ENCODE measurements around the gene AUNIP. TPM values are rescaled to one million over a fixed set of nuclear protein-coding genes. Genes with fewer than 3 reads are reported as not detected.
"Not testable (repeated sequence)": the region's sequence is repeated elsewhere in the genome, so short reads cannot be mapped to it uniquely, and the experiment has no call there.

The AUNIP gene
- total RNA-seq, 2 donors from 2014 or later = 0.31 TPM; not detected in 1

- Mint-ChIP-seq H3K4me3 (no peak overlapping the region), H3K36me3 (ENCODE audit: low read depth) (no peaks in the 10 kb centered on the region), H3K4me1 (peaks cover 5% of the 10 kb centered on the region), H3K27ac (no peak overlapping the region), H3K27me3 (peaks cover 5% of the 10 kb centered on the region)
- ATAC-seq = no peak
- no peaks in the 10 kb centered on the region for H3K9me3 ChIP-seq (ENCODE audit: control insufficient read depth, low read length, poor library complexity, severe bottlenecking)
- DNase-seq = no peak
Measured at GRCh38 chr1:25845664-25846063, 13.6 kb downstream of the AUNIP start.

DNA sequence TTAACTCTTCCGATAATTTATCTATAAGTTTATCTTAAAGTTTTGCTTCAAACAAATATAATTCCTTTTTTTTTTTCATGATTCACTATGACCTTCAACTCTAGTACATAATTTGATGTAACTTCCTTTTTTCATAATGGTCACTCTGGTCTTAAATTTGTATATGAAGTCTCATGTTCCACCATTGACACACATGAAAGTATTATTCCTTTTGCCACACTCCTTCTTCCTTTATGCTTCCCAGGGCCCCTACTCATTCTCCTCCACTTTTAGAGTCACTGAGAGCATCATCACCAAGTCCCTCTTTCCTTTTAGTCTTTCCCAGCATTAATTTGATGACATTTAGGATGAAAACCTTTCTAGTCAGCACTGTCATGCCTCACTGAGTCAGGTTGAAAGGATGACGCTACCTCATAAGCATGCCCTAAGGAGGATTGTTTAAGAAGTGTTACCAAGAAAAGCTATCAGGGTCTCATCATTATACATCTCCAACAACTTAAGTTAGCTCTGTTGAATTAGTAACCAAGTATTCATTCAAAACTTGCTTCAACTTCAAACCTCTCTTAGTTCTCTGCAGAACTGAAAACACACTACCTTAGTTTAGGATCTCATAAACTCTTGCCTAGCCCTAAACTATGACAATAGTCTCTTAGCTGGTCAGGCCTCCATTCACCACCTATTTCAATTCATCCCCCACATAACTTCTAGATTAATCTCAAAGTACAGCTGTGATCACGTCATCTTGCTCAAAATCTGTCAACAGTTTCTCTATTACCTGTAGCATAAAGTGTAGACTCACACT is 14.5 kb downstream of the AUNIP start:
- Mint-ChIP-seq H3K4me1 (peaks cover 5% of the 10 kb centered on the region), H3K27ac (no peak overlapping the region), H3K4me3 (no peak overlapping the region), H3K27me3 (peaks cover 5% of the 10 kb centered on the region), H3K36me3 (ENCODE audit: low read depth) (no peaks in the 10 kb centered on the region)
- DNase-seq = no peak
- no peak for ATAC-seq
- no peaks in the 10 kb centered on the region for H3K9me3 ChIP-seq (ENCODE audit: control insufficient read depth, low read length, poor library complexity, severe bottlenecking)

- Mint-ChIP-seq H3K4me3 (no peak overlapping the region), H3K27me3 (peaks cover 5% of the 10 kb centered on the region), H3K27ac (no peak overlapping the region), H3K36me3 (ENCODE audit: low read depth) (no peaks in the 10 kb centered on the region), H3K4me1 (peaks cover 5% of the 10 kb centered on the region)
- ATAC-seq = no peak
- no peak for DNase-seq
- no peaks in the 10 kb centered on the region for H3K9me3 ChIP-seq (ENCODE audit: control insufficient read depth, low read length, poor library complexity, severe bottlenecking)
Measured at GRCh38 chr1:25843483-25843882, 15.8 kb downstream of the AUNIP start.

GRCh38 chr1:25839808-25840207 is 19.4 kb downstream of the AUNIP start:
- DNase-seq; H3K36me3 Mint-ChIP-seq (ENCODE audit: low read depth); H3K27me3 Mint-ChIP-seq; H3K4me1 Mint-ChIP-seq; H3K27ac Mint-ChIP-seq; ATAC-seq; H3K4me3 Mint-ChIP-seq; H3K9me3 ChIP-seq (ENCODE audit: control insufficient read depth, low read length, poor library complexity, severe bottlenecking): not testable (repeated sequence)

GRCh38 chr1:25837262-25837875 is 21.9 kb downstream of the AUNIP start:
- no peak for DNase-seq
- no peaks in the 10 kb centered on the region for H3K36me3 Mint-ChIP-seq (ENCODE audit: low read depth)
- H3K27me3 Mint-ChIP-seq = no peaks in the 10 kb centered on the region
- ATAC-seq = no peak
- no peaks in the 10 kb centered on the region for H3K9me3 ChIP-seq (ENCODE audit: control insufficient read depth, low read length, poor library complexity, severe bottlenecking)
- H3K4me1 Mint-ChIP-seq = no peaks in the 10 kb centered on the region
- no peak overlapping the region for H3K4me3 Mint-ChIP-seq
- no peak overlapping the region for H3K27ac Mint-ChIP-seq

DNA sequence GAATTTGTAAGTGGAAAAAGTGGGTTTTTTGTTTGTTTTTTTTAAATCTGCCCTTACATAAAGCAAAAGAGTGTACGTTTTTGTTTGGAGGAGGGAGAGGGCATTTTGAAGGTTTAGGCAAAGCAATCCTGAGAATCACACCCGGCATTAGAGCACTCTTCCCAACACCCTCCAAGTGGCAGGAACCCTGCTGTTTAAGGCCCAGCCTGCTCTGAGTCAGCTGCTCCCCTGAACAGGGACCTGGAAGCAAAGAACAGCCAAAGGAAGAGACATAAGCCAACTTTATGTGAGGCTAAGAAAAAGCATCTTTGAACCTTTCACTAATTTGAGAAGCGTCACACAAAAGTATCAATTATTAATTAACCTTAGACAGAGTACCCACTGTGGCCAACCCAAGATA is 22.6 kb downstream of the AUNIP start:
- DNase-seq (no peak), ATAC-seq (no peak)
- Mint-ChIP-seq H3K36me3 (ENCODE audit: low read depth) (no peaks in the 10 kb centered on the region), H3K4me3 (no peak overlapping the region), H3K27ac (no peak overlapping the region), H3K27me3 (no peaks in the 10 kb centered on the region), H3K4me1 (no peaks in the 10 kb centered on the region)
- no peaks in the 10 kb centered on the region for H3K9me3 ChIP-seq (ENCODE audit: control insufficient read depth, low read length, poor library complexity, severe bottlenecking)

- H3K27ac Mint-ChIP-seq = no peak overlapping the region
- H3K4me1 Mint-ChIP-seq = no peaks in the 10 kb centered on the region
- no peak overlapping the region for H3K4me3 Mint-ChIP-seq
- no peaks in the 10 kb centered on the region for H3K27me3 Mint-ChIP-seq
- H3K9me3 ChIP-seq (ENCODE audit: control insufficient read depth, low read length, poor library complexity, severe bottlenecking) = no peaks in the 10 kb centered on the region
- no peak for ATAC-seq
- peaks cover 4% of the 10 kb centered on the region for H3K36me3 Mint-ChIP-seq (ENCODE audit: low read depth)
- DNase-seq = no peak
Measured at GRCh38 chr1:25834894-25835293, 24.4 kb downstream of the AUNIP start.

DNA sequence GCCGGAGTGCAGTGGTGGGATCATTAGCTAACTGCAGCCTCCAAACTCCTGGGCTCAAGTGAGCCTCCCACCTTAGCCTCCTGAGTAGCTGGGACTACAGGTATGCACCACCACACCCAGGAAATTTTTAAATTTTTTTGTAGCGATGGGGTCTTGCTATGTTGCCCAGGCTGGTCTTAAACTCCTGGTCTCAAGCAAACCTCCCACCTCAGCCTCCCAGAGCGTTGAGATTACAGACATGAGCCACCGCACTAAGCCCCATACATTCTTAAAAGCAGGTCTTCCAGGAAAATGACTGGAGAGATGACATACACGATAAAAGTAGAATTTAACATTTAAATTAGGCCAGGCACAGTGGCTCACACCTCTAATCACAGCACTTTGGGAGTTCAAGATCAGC is 26.1 kb downstream of the AUNIP start:
- Mint-ChIP-seq H3K27me3 (no peaks in the 10 kb centered on the region), H3K4me3 (no peak overlapping the region), H3K27ac (no peak overlapping the region), H3K4me1 (no peaks in the 10 kb centered on the region), H3K36me3 (ENCODE audit: low read depth) (peaks cover 4% of the 10 kb centered on the region)
- DNase-seq (no peak), ATAC-seq (no peak)
- no peaks in the 10 kb centered on the region for H3K9me3 ChIP-seq (ENCODE audit: control insufficient read depth, low read length, poor library complexity, severe bottlenecking)

DNA sequence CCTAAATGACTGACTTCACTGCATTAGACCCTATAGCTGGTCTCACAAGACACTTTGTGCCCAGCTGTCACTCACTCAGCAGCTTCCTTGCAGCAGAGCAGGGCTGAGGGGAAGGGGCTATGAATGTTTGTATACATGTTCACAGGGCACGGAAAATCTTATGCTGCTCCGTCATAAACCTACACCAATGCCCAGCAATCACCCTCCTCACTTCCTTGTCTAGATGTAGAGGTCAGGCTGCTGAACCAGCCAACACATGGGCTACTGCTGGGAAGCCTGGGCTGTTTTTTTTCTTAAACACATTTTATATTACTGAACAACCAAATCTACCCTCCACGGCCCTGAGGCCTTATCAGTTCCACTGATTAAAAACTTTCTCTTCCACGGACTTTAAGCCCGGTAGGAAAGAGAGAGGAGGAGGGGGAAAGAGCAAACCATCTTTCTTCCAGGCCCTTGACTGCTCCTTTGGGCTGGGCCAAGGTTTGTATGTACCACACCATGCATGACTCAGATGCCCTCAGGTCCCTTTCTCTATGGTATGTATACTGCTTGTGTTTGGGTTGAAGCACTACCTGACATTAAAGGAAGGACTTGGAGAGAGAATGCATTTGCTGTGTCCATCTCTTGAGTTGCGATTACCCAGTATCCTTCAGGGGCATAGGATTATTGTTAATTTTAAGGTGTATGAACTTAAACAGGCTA is 26.8 kb downstream of the AUNIP start:
- no peak overlapping the region for H3K27ac Mint-ChIP-seq

GRCh38 chr1:25831569-25832196 is 27.6 kb downstream of the AUNIP start:
- no peak overlapping the region for H3K4me3 Mint-ChIP-seq
- H3K9me3 ChIP-seq (ENCODE audit: control insufficient read depth, low read length, poor library complexity, severe bottlenecking) = no peaks in the 10 kb centered on the region
- H3K27ac Mint-ChIP-seq = no peak overlapping the region
- no peaks in the 10 kb centered on the region for H3K4me1 Mint-ChIP-seq
- peaks cover 7% of the 10 kb centered on the region for H3K36me3 Mint-ChIP-seq (ENCODE audit: low read depth)
- ATAC-seq (no peak), DNase-seq (no peak)
- H3K27me3 Mint-ChIP-seq = no peaks in the 10 kb centered on the region

More for the DNA sequence above, 26.8 kb downstream of the AUNIP start:
- DNase-seq (no peak), ATAC-seq (no peak)
- Mint-ChIP-seq H3K36me3 (ENCODE audit: low read depth) (peaks cover 7% of the 10 kb centered on the region), H3K4me1 (no peaks in the 10 kb centered on the region), H3K4me3 (no peak overlapping the region), H3K27me3 (no peaks in the 10 kb centered on the region)
- no peaks in the 10 kb centered on the region for H3K9me3 ChIP-seq (ENCODE audit: control insufficient read depth, low read length, poor library complexity, severe bottlenecking)

GRCh38 chr1:25829046-25829445 is 30.2 kb downstream of the AUNIP start:
- Mint-ChIP-seq H3K4me3 (no peak overlapping the region), H3K27ac (no peak overlapping the region), H3K27me3 (no peaks in the 10 kb centered on the region), H3K4me1 (no peaks in the 10 kb centered on the region), H3K36me3 (ENCODE audit: low read depth) (peaks cover 7% of the 10 kb centered on the region)
- H3K9me3 ChIP-seq (ENCODE audit: control insufficient read depth, low read length, poor library complexity, severe bottlenecking) = no peaks in the 10 kb centered on the region
- DNase-seq (no peak), ATAC-seq (no peak)

GRCh38 chr1:25828491-25828890 is 30.8 kb downstream of the AUNIP start:
- no peak for ATAC-seq

DNA sequence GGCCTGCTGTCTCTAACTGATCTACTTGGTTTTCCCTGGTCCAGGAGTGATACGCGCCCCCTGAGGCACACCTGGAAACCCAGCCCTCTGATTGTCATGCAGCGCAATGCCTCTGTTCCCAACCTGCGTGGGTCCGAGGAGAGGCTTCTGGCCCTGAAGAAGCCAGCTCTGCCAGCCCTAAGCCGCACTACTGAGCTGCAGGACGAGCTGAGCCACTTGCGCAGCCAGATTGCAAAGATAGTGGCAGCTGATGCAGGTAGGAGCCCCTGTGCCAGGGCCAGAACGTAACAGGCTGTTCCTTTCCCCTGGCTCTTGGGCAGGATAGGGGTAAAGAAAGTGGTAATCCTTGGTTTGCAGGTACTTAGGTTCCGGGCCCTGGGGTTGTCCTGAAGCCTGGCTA is 32.7 kb downstream of the AUNIP start:
- DNase-seq = no peak
- peaks cover 3% of the 10 kb centered on the region for H3K4me1 Mint-ChIP-seq

More at GRCh38 chr1:25828491-25828890, 30.8 kb downstream of the AUNIP start:
- no peak for DNase-seq
- peaks cover 7% of the 10 kb centered on the region for H3K36me3 Mint-ChIP-seq (ENCODE audit: low read depth)
- no peaks in the 10 kb centered on the region for H3K27me3 Mint-ChIP-seq
- H3K4me1 Mint-ChIP-seq = no peaks in the 10 kb centered on the region
- H3K27ac Mint-ChIP-seq = no peak overlapping the region
- H3K9me3 ChIP-seq (ENCODE audit: control insufficient read depth, low read length, poor library complexity, severe bottlenecking) = no peaks in the 10 kb centered on the region
- H3K4me3 Mint-ChIP-seq = no peak overlapping the region

More for the DNA sequence above, 32.7 kb downstream of the AUNIP start:
- peaks cover 7% of the 10 kb centered on the region for H3K36me3 Mint-ChIP-seq (ENCODE audit: low read depth)
- H3K27ac Mint-ChIP-seq = no peak overlapping the region
- no peaks in the 10 kb centered on the region for H3K9me3 ChIP-seq (ENCODE audit: control insufficient read depth, low read length, poor library complexity, severe bottlenecking)
- ATAC-seq = no peak
- no peaks in the 10 kb centered on the region for H3K27me3 Mint-ChIP-seq
- no peak overlapping the region for H3K4me3 Mint-ChIP-seq

All from T-helper 17 cell (primary cell).